GM12864 (cell line): Measurements from ENCODE around the gene C2orf68.
A peak's percentile ranks its signal among the peaks of the same experiment; 100 is the strongest.

Experiments used
- DNase-seq: peaks from one replicate; pipeline ENCODE4 v3.0.0-alpha.2; 2011; ENCODE audit warnings: low read depth
- H3K4me3 ChIP-seq: 2 replicates; pipeline ENCODE4 v1.5.1; 2011; ENCODE audit warnings: mild to moderate bottlenecking, low read depth, low read length, control low read depth
- TF ChIP-seq, protein P1 (sequence below): IDR thresholded peaks from 2 replicates; pipeline ENCODE4 v1.5.1; 2011; ENCODE audit warnings: low read depth, mild to moderate bottlenecking, moderate library complexity, low read length, control low read depth, inconsistent platforms; ENCODE audit errors: missing control alignments

The C2orf68 gene

DNA sequence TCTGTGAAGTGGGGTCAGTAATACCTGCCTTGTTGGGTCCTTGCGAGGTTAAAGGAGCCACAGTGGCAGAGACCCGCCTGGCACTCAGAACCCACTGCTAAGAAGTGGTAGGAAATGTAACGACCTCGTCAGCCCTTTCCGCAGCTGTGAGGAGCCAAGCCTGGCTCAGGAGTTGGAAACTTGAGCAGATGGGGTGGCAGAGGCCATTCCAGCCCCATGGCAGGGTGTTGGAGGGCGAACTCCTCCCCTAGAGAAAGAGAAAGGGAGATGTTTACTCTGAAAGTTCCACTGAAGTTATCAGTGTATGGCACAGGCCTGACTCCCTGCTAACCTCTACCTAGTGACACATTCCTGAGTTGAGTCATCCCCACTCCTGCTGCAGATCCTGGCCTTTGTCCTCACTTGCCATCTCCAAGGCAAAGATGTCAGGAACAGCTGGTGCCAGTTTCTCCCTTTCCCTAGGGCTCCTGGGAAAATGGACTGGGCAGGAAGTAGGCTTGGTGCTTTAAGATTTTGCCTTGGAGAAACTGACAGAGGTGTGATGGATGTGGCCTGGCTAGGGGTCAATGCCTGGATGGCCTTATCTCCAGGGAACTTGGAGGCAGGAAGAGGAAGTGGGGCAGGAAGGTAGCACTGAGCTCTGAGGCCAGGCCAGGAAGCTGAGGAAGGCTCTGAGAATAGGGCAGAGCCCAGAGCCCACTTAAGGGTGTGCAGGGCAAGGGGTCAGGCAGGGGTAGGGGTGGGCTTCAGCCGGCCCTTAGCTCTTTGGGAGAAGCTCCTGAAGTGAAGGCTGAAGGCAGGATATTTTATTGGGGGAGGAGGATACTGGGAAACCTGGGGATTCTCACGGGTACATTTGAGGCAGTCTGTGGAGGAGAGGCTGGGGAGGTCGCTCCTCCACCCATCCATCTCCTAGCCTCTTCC lies 26.7 kb downstream of the C2orf68 start:
- H3K4me3 ChIP-seq, result peak overlapping the region; percentile 68
- no peak for DNase-seq
- TF ChIP-seq, protein P1, sequence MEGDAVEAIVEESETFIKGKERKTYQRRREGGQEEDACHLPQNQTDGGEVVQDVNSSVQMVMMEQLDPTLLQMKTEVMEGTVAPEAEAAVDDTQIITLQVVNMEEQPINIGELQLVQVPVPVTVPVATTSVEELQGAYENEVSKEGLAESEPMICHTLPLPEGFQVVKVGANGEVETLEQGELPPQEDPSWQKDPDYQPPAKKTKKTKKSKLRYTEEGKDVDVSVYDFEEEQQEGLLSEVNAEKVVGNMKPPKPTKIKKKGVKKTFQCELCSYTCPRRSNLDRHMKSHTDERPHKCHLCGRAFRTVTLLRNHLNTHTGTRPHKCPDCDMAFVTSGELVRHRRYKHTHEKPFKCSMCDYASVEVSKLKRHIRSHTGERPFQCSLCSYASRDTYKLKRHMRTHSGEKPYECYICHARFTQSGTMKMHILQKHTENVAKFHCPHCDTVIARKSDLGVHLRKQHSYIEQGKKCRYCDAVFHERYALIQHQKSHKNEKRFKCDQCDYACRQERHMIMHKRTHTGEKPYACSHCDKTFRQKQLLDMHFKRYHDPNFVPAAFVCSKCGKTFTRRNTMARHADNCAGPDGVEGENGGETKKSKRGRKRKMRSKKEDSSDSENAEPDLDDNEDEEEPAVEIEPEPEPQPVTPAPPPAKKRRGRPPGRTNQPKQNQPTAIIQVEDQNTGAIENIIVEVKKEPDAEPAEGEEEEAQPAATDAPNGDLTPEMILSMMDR, result no peak

DNA sequence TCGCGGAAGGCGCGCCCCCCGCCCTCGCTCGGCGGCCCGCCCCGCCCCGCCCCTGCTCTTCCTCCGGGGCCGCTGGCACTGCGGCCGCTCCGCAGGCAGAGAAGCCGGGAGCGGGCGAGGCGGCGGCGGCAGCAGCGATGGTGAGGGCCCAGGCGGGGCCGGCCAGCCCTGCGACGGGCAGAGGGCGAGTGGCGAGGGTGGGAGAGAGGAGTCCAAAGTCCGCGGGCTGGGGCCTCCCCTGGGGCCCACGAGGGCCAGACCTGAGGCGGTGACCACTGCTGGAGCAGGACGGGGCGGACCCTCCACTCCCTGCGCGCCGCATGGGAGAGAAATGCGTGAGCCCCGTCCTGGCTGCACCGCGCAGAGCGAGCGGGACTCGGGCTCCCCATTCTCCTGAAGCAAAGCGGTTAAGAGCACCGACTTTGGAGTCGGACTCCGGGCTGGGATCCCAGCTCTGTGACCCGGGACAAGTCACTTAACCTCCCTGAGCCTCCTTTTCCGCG lies 27.5 kb downstream of the C2orf68 start, which contains the start of gene VAMP5:
VAMP5 (plus strand) TSS at position 78 of the 503 bp plus-strand sequence; CDS start at position 138, 60 bp downstream.
- DNase-seq, result no peak
- TF ChIP-seq, protein P1, result no peak
- H3K4me3 ChIP-seq, result peak within 1 kb of the TSS; percentile 68

DNA sequence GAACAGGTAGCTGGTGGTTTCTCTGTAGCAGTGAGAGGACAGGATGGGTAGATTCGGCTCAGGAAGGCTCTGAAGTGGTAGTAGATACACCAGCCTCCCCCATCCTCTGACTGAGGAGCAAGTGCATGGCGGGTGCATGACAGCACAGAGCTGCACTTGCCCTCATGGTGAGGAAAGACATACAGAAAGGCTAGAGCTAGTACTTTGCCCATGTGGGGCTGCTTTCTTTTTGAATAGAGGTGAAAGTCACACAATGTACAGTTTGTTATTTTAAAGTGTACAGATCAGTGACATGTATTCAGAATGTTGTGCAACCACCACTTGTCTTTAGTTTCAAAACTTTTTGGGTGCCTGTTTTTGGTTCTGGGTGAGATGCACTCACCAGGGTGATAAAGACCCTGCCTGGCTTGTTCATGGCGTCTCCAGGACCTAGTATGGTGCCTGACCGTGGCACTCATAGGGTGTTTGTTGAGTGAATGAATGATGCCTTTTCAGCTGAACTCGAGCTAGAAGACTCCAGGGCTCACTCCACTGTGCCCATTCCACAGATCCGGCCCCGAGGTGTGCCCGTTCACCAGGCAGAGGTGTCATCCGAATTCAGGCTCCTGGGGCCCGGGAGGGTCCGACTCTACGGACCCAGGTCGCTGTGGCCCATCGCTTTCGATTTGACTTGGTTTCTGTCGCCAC lies 28.1 kb downstream of the C2orf68 start:
- DNase-seq, result no peak
- H3K4me3 ChIP-seq, result peak overlapping the region; percentile 68
- TF ChIP-seq, protein P1, result no peak

DNA sequence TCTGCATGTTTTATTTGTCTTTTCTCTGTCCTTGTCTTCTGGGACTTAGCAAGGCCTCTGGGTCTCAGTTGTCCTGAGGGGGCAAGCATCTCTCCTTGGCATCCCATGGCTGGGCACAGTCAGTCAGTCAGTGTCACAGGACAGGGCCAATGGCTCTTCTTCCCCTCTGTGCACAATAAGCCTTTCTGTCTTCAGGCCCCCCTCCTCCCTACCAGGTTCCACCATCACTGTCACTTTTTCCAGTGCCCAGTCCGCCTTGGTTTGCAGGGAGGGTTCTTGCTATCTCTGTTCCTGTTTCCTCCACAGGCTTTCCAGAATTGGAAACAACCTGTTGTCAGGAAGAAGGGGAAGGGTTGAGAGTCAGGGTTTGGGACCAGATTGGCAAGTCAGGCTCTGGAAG lies 29.4 kb downstream of the C2orf68 start:
- TF ChIP-seq, protein P1, result no peak
- DNase-seq, result no peak
- no peak overlapping the region for H3K4me3 ChIP-seq

DNA sequence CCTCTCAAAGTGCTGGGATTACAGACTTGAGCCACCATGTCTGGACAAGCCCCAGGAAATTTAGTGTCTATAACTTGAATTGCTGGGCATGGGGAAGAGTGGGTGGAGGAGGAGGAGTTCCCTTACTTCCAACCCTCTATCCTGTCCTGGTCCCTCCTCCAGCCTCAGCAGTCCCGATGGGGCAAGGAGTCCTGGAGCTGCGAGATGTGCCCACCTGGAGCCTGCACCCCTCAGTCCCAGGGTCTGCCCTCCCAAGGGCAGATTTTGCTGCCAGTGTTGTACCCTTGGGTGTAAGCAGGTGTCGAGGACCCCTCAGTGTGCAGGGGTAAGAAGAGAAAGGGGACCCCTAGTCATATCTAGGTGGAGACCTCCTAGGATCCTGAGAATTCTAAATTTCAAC lies 31.7 kb downstream of the C2orf68 start:
- H3K4me3 ChIP-seq, result no peak overlapping the region
- TF ChIP-seq, protein P1, result no peak
- DNase-seq, result no peak

DNA sequence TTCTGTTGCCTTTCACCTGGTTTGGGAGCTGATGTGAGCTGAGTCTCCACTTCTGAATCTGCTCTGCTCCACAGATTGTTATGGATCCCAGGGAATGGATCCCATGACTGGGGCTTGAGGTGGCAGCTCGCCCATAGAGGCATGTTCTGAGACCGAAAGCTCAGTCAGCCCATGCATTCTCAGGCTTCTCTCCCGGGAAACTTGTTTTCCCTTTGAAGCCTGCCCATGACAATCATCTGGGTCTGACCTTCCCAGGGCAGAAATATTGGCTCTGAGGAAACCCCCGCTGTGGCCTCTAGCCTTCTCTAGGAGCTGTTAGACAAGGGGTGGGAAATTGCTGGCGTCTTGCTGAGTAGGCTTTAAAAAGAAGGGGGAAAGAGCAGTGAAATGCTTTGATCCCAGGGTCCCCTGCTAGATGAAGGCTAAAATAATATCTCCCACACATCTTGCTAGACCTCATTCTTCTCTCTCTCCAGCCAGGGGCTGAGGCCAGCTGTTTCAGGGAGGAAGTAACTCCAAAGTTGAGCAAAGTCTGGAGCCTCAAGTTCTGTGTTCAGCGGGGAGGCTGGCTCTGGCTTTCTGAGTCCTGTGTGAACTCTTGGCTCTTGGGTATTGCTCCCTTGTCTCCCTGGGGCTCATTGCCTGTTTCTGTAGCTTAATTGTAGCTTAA lies 32.5 kb downstream of the C2orf68 start:
- H3K4me3 ChIP-seq, result peak overlapping the region; percentile 52
- TF ChIP-seq, protein P1, result no peak
- DNase-seq, result no peak
